HepG2 (cell line): ENCODE measurements around the gene CNPPD1. TPM values are rescaled to one million over a fixed set of nuclear protein-coding genes. Genes with fewer than 3 reads are reported as not detected.

ENCODE experiments used
- AHR ChIP-seq: IDR thresholded peaks from 2 replicates; pipeline ENCODE4 v1.6.1; 2018; ENCODE audit warnings: missing genetic modification reagents, missing compliant biosample characterization
- GATA4 ChIP-seq: sonication (generic); IDR thresholded peaks from 2 replicates; pipeline ENCODE4 v1.6.1; 2016; ENCODE audit warnings: antibody characterized with exemption, low read depth, borderline replicate concordance
- KAT2B ChIP-seq: fragments of 150-350 bp; IDR thresholded peaks from 2 replicates; pipeline ENCODE4 v1.6.1; 2014; ENCODE audit warnings: low read depth, low read length, borderline replicate concordance
- KLF6 ChIP-seq: IDR thresholded peaks from 2 replicates; pipeline ENCODE4 v1.8.0; 2016; ENCODE audit warnings: missing biosample characterization, missing genetic modification reagents
- PHF21A ChIP-seq: sonication (generic); formaldehyde crosslinking; IDR thresholded peaks from 2 replicates; pipeline ENCODE4 v1.5.0; 2020; ENCODE audit warnings: mild to moderate bottlenecking, missing genetic modification reagents
- ZMAT3 ChIP-seq: sonication (generic); formaldehyde crosslinking; conservative IDR thresholded peaks from 2 replicates; pipeline ENCODE4 v1.7.0; 2021; ENCODE audit warnings: missing genetic modification reagents
- ZNF282 ChIP-seq: fragments of 450-650 bp; IDR thresholded peaks from 2 replicates; pipeline ENCODE4 v1.6.1; 2018; ENCODE audit not compliant: partially characterized antibody
- polyA plus RNA-seq, 8 experiments: library from polyadenylated mRNA; depleted of rRNA in 3 of 8; stranded (reverse) in 7 of 8; unstranded in 1 of 8; fragments of >200 nt; fragmentation: Illumina TruSeq in 4 of 8; extraction: Trizol in 4 of 8; gene quantifications; 2 replicates each; pipeline versions ENCODE4 v1.2.1 to v1.2.3, GENCODE V29; 2011 to 2016; ENCODE audit warnings: low read depth in 4 of 8, missing spikeins in 1 of 8, mixed read lengths in 1 of 8; ENCODE audit not compliant: insufficient read depth in 1 of 8
- total RNA-seq, 5 experiments: library from RNA; depleted of rRNA; stranded (reverse); fragments of >200 nt; fragmentation: Illumina TruSeq; extraction: Trizol; gene quantifications; 2 replicates each; pipeline ENCODE4 v1.2.3, GENCODE V29; 2016; ENCODE audit warnings: low read depth in 1 of 5
- TF ChIP-seq, protein P1 (sequence below): sonication (generic); formaldehyde crosslinking; IDR thresholded peaks from 2 replicates; pipeline ENCODE4 v1.8.0; 2022; ENCODE audit warnings: missing genetic modification reagents, mild to moderate bottlenecking, moderate library complexity, borderline replicate concordance
- TF ChIP-seq, protein P2 (sequence below): sonication (generic); formaldehyde crosslinking; IDR thresholded peaks from 2 replicates; pipeline ENCODE4 v1.5.0; 2020; ENCODE audit warnings: mild to moderate bottlenecking, missing genetic modification reagents, borderline replicate concordance
- TF ChIP-seq, protein P3 (sequence below): sonication (generic); formaldehyde crosslinking; IDR thresholded peaks from 2 replicates; pipeline ENCODE4 v1.4.0; 2020; ENCODE audit warnings: mild to moderate bottlenecking, low read depth, missing genetic modification reagents
- TF ChIP-seq, protein P4 (sequence below): sonication (generic); formaldehyde crosslinking; IDR thresholded peaks from 2 replicates; pipeline ENCODE4 v1.4.0; 2020; ENCODE audit warnings: missing genetic modification reagents

CNPPD1 gene
- total and polyA plus RNA-seq, 2 of the 13 experiments (the other 11 are each of a cell fraction or from before 2014, with no cell fraction given), result 35.5 to 49.4 TPM

DNA sequence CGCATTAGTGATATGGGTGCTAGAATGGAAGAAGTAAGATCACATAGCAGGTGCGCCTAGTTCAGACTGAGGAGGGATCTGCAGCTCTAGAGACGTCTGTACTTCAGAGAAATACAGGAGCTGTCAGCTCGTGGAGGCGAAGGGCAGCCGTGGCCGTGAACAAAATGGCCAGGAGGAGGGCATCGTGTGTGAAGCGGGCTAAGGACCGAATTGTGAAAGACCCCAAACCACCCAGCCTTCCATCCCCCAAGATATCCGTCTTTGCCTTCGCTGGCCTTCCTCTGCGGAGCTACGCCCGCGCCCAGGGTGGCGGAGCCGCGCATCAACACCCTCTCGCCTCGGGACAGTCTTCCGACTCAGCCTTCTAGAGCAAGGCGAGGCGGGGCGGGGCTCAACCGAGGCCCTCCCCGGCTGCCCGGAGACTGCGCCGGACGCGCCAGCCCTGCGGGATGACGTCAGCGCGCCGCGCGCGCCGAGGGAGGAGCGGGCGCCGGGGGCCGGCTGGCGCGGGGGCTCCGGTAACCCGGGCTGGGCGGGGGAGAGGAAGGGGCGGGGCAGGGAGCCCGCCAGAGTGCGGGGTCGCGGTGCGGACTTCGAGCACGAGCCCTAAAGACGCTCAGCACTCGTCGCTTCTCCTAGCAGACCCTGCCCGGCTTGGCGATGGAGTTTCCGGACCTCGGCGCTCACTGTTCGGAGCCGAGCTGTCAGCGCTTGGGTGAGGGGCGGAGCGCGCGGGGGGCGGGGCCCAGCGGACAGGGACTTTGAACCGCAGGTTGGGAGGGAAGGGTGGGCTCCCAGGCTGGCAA is 29.8 kb upstream of the CNPPD1 start, which contains the start of gene ZFAND2B (continued):
- TF ChIP-seq AHR (peak; percentile 75; the same call in 1 of the 2 replicates), KAT2B (no peak), ZMAT3 (CRISPR knock-in tag) (peak; percentile 89), KLF6 (CRISPR knock-in tag) (peak; percentile 51; the same call in 1 of the 2 replicates), GATA4 (peak; percentile 82), ZNF282 (no peak), PHF21A (CRISPR knock-in tag) (peak; percentile 18; the same call in 1 of the 2 replicates)
- TF ChIP-seq, protein P1, sequence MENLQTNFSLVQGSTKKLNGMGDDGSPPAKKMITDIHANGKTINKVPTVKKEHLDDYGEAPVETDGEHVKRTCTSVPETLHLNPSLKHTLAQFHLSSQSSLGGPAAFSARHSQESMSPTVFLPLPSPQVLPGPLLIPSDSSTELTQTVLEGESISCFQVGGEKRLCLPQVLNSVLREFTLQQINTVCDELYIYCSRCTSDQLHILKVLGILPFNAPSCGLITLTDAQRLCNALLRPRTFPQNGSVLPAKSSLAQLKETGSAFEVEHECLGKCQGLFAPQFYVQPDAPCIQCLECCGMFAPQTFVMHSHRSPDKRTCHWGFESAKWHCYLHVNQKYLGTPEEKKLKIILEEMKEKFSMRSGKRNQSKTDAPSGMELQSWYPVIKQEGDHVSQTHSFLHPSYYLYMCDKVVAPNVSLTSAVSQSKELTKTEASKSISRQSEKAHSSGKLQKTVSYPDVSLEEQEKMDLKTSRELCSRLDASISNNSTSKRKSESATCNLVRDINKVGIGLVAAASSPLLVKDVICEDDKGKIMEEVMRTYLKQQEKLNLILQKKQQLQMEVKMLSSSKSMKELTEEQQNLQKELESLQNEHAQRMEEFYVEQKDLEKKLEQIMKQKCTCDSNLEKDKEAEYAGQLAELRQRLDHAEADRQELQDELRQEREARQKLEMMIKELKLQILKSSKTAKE (CRISPR knock-in tag), result peak; percentile 77
- TF ChIP-seq, protein P2, sequence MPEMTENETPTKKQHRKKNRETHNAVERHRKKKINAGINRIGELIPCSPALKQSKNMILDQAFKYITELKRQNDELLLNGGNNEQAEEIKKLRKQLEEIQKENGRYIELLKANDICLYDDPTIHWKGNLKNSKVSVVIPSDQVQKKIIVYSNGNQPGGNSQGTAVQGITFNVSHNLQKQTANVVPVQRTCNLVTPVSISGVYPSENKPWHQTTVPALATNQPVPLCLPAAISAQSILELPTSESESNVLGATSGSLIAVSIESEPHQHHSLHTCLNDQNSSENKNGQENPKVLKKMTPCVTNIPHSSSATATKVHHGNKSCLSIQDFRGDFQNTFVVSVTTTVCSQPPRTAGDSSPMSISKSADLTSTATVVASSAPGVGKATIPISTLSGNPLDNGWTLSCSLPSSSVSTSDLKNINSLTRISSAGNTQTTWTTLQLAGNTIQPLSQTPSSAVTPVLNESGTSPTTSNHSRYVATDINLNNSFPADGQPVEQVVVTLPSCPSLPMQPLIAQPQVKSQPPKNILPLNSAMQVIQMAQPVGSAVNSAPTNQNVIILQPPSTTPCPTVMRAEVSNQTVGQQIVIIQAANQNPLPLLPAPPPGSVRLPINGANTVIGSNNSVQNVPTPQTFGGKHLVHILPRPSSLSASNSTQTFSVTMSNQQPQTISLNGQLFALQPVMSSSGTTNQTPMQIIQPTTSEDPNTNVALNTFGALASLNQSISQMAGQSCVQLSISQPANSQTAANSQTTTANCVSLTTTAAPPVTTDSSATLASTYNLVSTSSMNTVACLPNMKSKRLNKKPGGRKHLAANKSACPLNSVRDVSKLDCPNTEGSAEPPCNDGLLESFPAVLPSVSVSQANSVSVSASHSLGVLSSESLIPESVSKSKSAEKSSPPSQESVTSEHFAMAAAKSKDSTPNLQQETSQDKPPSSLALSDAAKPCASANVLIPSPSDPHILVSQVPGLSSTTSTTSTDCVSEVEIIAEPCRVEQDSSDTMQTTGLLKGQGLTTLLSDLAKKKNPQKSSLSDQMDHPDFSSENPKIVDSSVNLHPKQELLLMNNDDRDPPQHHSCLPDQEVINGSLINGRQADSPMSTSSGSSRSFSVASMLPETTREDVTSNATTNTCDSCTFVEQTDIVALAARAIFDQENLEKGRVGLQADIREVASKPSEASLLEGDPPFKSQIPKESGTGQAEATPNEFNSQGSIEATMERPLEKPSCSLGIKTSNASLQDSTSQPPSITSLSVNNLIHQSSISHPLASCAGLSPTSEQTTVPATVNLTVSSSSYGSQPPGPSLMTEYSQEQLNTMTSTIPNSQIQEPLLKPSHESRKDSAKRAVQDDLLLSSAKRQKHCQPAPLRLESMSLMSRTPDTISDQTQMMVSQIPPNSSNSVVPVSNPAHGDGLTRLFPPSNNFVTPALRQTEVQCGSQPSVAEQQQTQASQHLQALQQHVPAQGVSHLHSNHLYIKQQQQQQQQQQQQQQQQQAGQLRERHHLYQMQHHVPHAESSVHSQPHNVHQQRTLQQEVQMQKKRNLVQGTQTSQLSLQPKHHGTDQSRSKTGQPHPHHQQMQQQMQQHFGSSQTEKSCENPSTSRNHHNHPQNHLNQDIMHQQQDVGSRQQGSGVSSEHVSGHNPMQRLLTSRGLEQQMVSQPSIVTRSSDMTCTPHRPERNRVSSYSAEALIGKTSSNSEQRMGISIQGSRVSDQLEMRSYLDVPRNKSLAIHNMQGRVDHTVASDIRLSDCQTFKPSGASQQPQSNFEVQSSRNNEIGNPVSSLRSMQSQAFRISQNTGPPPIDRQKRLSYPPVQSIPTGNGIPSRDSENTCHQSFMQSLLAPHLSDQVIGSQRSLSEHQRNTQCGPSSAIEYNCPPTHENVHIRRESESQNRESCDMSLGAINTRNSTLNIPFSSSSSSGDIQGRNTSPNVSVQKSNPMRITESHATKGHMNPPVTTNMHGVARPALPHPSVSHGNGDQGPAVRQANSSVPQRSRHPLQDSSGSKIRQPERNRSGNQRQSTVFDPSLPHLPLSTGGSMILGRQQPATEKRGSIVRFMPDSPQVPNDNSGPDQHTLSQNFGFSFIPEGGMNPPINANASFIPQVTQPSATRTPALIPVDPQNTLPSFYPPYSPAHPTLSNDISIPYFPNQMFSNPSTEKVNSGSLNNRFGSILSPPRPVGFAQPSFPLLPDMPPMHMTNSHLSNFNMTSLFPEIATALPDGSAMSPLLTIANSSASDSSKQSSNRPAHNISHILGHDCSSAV (CRISPR knock-in tag), result no peak
- TF ChIP-seq, protein P3, sequence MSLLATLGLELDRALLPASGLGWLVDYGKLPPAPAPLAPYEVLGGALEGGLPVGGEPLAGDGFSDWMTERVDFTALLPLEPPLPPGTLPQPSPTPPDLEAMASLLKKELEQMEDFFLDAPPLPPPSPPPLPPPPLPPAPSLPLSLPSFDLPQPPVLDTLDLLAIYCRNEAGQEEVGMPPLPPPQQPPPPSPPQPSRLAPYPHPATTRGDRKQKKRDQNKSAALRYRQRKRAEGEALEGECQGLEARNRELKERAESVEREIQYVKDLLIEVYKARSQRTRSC (CRISPR knock-in tag), result 0 out of 2 replicates have a peak, but pooled peaks have one; percentile 29
- TF ChIP-seq, protein P4, sequence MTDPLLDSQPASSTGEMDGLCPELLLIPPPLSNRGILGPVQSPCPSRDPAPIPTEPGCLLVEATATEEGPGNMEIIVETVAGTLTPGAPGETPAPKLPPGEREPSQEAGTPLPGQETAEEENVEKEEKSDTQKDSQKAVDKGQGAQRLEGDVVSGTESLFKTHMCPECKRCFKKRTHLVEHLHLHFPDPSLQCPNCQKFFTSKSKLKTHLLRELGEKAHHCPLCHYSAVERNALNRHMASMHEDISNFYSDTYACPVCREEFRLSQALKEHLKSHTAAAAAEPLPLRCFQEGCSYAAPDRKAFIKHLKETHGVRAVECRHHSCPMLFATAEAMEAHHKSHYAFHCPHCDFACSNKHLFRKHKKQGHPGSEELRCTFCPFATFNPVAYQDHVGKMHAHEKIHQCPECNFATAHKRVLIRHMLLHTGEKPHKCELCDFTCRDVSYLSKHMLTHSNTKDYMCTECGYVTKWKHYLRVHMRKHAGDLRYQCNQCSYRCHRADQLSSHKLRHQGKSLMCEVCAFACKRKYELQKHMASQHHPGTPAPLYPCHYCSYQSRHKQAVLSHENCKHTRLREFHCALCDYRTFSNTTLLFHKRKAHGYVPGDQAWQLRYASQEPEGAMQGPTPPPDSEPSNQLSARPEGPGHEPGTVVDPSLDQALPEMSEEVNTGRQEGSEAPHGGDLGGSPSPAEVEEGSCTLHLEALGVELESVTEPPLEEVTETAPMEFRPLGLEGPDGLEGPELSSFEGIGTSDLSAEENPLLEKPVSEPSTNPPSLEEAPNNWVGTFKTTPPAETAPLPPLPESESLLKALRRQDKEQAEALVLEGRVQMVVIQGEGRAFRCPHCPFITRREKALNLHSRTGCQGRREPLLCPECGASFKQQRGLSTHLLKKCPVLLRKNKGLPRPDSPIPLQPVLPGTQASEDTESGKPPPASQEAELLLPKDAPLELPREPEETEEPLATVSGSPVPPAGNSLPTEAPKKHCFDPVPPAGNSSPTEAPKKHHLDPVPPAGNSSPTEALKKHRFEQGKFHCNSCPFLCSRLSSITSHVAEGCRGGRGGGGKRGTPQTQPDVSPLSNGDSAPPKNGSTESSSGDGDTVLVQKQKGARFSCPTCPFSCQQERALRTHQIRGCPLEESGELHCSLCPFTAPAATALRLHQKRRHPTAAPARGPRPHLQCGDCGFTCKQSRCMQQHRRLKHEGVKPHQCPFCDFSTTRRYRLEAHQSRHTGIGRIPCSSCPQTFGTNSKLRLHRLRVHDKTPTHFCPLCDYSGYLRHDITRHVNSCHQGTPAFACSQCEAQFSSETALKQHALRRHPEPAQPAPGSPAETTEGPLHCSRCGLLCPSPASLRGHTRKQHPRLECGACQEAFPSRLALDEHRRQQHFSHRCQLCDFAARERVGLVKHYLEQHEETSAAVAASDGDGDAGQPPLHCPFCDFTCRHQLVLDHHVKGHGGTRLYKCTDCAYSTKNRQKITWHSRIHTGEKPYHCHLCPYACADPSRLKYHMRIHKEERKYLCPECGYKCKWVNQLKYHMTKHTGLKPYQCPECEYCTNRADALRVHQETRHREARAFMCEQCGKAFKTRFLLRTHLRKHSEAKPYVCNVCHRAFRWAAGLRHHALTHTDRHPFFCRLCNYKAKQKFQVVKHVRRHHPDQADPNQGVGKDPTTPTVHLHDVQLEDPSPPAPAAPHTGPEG (CRISPR knock-in tag), result no peak
